ENCODE measurements around the gene RARRES1. TPM values are rescaled to one million over a fixed set of nuclear protein-coding genes. Genes with fewer than 3 reads are reported as not detected.

The RARRES1 gene
- total RNA-seq, 1 experiment from 2014 or later: not detected

DNA sequence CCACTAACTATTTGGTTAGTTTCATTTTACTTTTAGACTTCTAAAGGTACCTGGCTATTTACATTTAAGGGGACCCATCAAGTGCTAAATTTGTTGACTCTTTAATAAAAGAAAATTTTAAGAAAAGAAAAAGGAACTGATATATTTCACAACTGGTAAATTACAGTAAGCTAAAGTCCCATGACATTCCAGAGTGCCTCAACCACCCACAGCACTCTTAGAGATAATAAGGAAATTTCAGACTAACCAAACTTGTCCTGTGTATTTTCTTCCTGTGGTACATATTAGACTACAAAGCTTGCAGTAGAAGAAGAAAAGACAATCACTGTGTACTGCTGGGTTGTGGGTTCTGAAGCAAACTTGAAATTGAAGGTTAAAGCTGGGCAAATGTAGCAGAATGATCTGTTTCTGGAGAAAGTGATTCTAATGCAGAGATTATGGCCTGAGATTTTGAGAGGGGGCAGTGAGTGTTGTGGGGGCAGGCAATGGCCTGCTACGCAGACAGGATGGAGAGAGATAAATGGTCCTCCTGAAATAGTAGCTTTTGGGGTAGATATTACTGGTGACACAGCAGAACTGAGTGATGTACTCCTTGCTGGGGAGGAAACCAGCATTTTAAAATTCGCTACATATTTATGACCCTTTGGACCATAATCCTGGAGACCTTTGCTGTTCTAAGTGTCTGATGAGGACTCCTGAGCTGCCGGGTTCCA is 45.1 kb upstream of the RARRES1 start:
- H3K4me3 Mint-ChIP-seq (ENCODE audit: unreplicated experiment): no peak overlapping the region
- intact Hi-C loops (cut with micrococcal nuclease): no loop called here
- no peaks in the 10 kb centered on the region for H3K4me1 Mint-ChIP-seq (ENCODE audit: insufficient read depth, unreplicated experiment)
- H3K27ac Mint-ChIP-seq (ENCODE audit: low read depth, unreplicated experiment): no peak overlapping the region
- H3K9me3 Mint-ChIP-seq (ENCODE audit: unreplicated experiment): peaks cover 15% of the 10 kb centered on the region
- TF ChIP-seq, protein P1, sequence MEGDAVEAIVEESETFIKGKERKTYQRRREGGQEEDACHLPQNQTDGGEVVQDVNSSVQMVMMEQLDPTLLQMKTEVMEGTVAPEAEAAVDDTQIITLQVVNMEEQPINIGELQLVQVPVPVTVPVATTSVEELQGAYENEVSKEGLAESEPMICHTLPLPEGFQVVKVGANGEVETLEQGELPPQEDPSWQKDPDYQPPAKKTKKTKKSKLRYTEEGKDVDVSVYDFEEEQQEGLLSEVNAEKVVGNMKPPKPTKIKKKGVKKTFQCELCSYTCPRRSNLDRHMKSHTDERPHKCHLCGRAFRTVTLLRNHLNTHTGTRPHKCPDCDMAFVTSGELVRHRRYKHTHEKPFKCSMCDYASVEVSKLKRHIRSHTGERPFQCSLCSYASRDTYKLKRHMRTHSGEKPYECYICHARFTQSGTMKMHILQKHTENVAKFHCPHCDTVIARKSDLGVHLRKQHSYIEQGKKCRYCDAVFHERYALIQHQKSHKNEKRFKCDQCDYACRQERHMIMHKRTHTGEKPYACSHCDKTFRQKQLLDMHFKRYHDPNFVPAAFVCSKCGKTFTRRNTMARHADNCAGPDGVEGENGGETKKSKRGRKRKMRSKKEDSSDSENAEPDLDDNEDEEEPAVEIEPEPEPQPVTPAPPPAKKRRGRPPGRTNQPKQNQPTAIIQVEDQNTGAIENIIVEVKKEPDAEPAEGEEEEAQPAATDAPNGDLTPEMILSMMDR (IDR thresholded peaks at IDR 0.05; ENCODE audit: unreplicated experiment): no peak
- no TSS peak for BruUV-seq (replicated peaks)
- POLR2A ChIA-PET: interaction anchor here (0.6 kb wide), 1 partner anchor 1024 kb away, joined by 4 read pairs; no protein-coding TSS in a partner anchor
- no peak for DNase-seq (ENCODE audit: unreplicated experiment)
- no peaks in the 10 kb centered on the region for H3K36me3 Mint-ChIP-seq (ENCODE audit: insufficient read depth, unreplicated experiment)
- CTCF ChIA-PET: interaction anchor here (0.5 to 2.1 kb wide), 10 partner anchors 11 to 613 kb away, joined by 3 to 13 read pairs (median 3); no protein-coding TSS in a partner anchor
- H3K27me3 Mint-ChIP-seq (ENCODE audit: insufficient read depth, unreplicated experiment): no peaks in the 10 kb centered on the region

DNA sequence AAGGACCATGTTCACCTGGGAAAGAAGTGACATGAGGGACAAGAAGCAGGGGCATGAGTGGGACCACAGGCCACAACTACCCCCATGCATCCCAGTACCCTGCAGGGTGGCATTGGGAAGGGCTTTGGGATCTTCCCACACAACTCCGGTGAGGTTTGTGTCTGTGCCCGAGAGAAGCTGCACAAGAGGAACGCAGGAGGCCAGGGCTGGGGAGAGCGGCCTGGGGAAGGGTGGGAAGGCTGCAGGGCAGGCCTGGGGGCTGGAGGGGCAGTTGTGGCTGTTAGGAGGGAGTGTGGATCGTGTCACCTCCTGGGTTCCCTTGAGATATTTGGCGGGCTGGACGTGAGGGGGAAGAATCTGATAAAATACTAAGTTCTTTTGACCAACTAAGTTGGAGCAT is 44.3 kb upstream of the RARRES1 start:
- no peaks in the 10 kb centered on the region for H3K4me1 Mint-ChIP-seq (ENCODE audit: insufficient read depth, unreplicated experiment)
- peaks cover 13% of the 10 kb centered on the region for H3K9me3 Mint-ChIP-seq (ENCODE audit: unreplicated experiment)
- DNase-seq (ENCODE audit: unreplicated experiment): no peak
- H3K36me3 Mint-ChIP-seq (ENCODE audit: insufficient read depth, unreplicated experiment): no peaks in the 10 kb centered on the region
- TF ChIP-seq, protein P1 (IDR thresholded peaks at IDR 0.05; ENCODE audit: unreplicated experiment): no peak
- H3K27ac Mint-ChIP-seq (ENCODE audit: low read depth, unreplicated experiment): no peak overlapping the region
- intact Hi-C loops (cut with micrococcal nuclease): no loop called here
- no peak overlapping the region for H3K4me3 Mint-ChIP-seq (ENCODE audit: unreplicated experiment)
- no TSS peak for BruUV-seq (replicated peaks)
- ChIA-PET POLR2A (no interaction called here), CTCF (interaction anchor here (0.5 to 1.8 kb wide), 6 partner anchors 10 to 1710 kb away, joined by 3 to 7 read pairs (median 3); no protein-coding TSS in a partner anchor)
- H3K27me3 Mint-ChIP-seq (ENCODE audit: insufficient read depth, unreplicated experiment): no peaks in the 10 kb centered on the region

DNA sequence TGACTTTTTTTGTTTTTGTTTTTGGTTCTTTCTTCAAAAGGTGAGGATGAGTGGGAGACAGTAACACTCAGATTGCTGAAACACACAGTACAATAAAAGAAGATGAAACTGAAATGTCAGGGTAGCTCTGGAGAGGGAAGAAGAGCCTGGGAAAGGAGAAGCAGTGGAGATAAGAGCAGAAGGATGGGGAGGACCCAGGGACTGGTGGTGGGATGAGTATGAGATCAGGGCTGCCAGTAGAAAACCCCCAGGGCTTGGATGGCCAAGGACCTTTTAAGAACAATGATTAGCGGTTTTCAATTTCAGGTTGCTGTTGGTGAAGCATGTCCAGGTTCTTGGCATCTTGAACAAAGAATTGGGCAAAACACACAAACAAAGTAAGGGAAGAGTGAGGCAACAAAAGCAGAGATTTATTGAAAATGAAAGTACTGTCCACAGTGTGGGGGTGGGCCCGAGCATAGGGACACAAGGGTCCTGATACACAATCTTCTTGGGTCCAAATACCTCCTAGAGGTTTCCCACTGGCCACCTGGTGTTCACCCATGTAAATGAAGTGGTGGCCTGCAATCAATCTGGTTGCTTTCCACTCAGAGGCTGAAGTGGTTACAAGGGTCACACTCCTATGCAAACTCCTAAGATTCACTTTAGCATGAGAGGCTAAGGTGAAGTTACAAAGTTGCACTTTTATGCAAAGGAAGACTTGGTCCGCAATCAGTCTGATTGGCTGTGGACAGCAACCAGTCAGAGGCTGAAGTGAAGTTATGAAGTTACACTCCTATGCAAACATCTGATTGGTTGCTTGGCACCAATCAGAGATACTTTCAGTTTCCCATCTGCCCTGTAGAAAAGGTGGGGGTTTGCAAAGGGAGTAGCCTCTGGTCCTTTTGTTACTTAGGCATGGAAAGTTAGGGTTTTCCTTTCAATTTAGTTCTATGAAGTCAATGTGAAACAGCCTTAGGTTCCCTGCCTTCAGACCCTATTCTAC is 43.5 kb upstream of the RARRES1 start:
- H3K27me3 Mint-ChIP-seq (ENCODE audit: insufficient read depth, unreplicated experiment): no peaks in the 10 kb centered on the region
- ChIA-PET POLR2A (no interaction called here), CTCF (no interaction called here)
- BruUV-seq (replicated peaks): no TSS peak
- intact Hi-C loops (cut with micrococcal nuclease): no loop called here
- peaks cover under 1% of the 10 kb centered on the region for H3K4me1 Mint-ChIP-seq (ENCODE audit: insufficient read depth, unreplicated experiment)
- H3K4me3 Mint-ChIP-seq (ENCODE audit: unreplicated experiment): no peak overlapping the region
- no peak for DNase-seq (ENCODE audit: unreplicated experiment)
- H3K36me3 Mint-ChIP-seq (ENCODE audit: insufficient read depth, unreplicated experiment): no peaks in the 10 kb centered on the region
- TF ChIP-seq, protein P1 (IDR thresholded peaks at IDR 0.05; ENCODE audit: unreplicated experiment): no peak
- H3K27ac Mint-ChIP-seq (ENCODE audit: low read depth, unreplicated experiment): no peak overlapping the region
- peaks cover 8% of the 10 kb centered on the region for H3K9me3 Mint-ChIP-seq (ENCODE audit: unreplicated experiment)

GRCh38 chr3:158774965-158775364 is 42.7 kb upstream of the RARRES1 start:
- ChIA-PET CTCF (interaction anchor here (0.6 to 1.3 kb wide), 2 partner anchors 48 to 49 kb away, joined by 3 to 6 read pairs; no protein-coding TSS in a partner anchor), POLR2A (no interaction called here)
- Mint-ChIP-seq H3K9me3 (ENCODE audit: unreplicated experiment) (peaks cover 8% of the 10 kb centered on the region), H3K27me3 (ENCODE audit: insufficient read depth, unreplicated experiment) (no peaks in the 10 kb centered on the region), H3K4me1 (ENCODE audit: insufficient read depth, unreplicated experiment) (peaks cover 8% of the 10 kb centered on the region), H3K27ac (ENCODE audit: low read depth, unreplicated experiment) (no peak overlapping the region), H3K36me3 (ENCODE audit: insufficient read depth, unreplicated experiment) (no peaks in the 10 kb centered on the region), H3K4me3 (ENCODE audit: unreplicated experiment) (no peak overlapping the region)
- DNase-seq (ENCODE audit: unreplicated experiment): no peak
- intact Hi-C loops (cut with micrococcal nuclease): no loop called here
- TF ChIP-seq, protein P1 (IDR thresholded peaks at IDR 0.05; ENCODE audit: unreplicated experiment): no peak
- no TSS peak for BruUV-seq (replicated peaks)

All from MCF 10A (cell line).